RKO (cell line): ENCODE measurements around the gene CCL5.
"Not testable (repeated sequence)": the region's sequence is repeated elsewhere in the genome, so short reads cannot be mapped to it uniquely, and the experiment has no call there.

Experiments
- DNase-seq: peaks from one replicate; pipeline ENCODE4 v3.0.0-alpha.2; 2016; ENCODE audit warnings: low spot score

The CCL5 gene

DNA sequence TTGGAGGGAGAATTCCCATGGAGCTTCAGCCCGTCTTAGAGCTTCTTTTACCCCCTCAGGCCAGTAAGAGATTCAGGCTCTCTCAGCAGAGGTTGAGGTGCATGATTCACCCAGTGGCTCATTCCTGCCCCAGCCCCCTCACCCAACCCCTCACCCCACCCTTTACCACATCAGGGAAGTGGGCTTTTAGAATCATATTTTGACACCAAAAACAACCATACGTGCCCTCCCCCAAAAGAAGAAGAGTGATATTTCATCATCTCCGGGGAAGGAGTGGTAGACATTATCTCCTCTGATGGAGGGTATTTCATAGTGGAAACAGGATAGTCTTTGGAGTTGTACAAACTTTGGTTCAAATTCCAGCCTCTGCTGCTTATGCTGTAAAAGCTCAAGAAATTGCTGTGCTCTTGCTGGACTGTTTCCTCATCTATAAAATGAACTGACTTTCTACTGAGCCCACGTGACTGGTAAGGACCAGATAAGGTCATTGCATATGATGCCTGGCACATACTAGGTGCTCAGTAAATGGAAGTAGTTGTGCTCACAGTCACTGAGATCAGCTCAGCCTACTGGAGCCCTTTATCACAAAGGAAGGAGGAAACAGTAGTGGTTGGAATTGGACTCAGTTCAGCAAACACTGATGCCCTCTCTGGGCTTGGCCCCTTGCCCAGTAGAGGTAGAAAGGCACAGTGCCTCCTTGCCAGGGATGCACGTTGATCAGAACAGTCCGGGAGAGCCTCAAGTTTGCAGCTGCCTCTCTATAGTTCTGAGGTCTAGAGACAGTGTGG lies 18.3 kb upstream of the CCL5 start:
- DNase-seq = no peak

GRCh38 chr17:35897772-35898171 lies 17.6 kb upstream of the CCL5 start:
- DNase-seq = not testable (repeated sequence)

GRCh38 chr17:35895636-35896587 lies 15.8 kb upstream of the CCL5 start:
- no peak for DNase-seq

DNA sequence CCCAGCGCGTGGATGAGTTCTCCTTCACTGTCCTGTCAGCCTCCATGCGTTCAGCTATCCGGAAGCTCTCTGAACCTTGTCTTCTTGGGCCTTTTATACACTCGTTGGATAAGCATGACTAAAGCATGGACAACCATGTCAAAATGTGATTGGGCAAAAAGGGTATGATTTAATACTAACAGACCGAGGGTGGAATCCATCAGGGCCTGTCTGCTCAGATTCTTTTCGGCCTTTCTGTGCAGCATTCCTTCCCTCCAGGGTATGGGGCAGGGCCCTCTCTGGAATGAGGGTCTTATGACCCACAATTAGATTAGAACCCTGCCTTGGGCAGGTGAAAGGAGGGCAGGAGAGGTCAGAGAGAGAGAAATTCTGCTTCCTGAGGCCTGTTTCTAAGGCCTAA lies 14.0 kb upstream of the CCL5 start:
- no peak for DNase-seq

GRCh38 chr17:35893751-35894150 lies 13.6 kb upstream of the CCL5 start:
- no peak for DNase-seq

GRCh38 chr17:35892091-35893035 lies 12.2 kb upstream of the CCL5 start:
- DNase-seq = no peak

- DNase-seq = no peak
Measured at GRCh38 chr17:35891269-35891668, 11.1 kb upstream of the CCL5 start.

DNA sequence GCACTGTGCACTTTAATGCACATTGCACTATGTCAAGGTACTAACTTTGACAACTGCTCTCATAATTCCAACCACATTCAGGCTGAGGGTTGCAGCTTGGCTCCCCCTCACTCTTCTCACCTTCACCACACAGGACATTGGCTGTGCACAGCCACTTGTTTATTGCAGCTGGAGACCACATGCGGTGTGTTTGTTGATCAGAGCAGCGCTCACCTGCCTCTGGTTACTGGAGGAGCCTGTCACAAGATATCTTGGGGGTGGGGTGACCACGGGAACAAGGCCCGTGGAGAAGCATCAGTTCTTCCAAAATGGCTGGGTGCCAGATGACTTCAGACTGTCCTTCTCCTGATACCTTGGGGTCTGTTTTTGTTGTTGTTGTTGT lies 10.6 kb upstream of the CCL5 start:
- no peak for DNase-seq

GRCh38 chr17:35889818-35890773 lies 9.9 kb upstream of the CCL5 start:
- no peak for DNase-seq

GRCh38 chr17:35889241-35889640 lies 9.1 kb upstream of the CCL5 start:
- DNase-seq = no peak

DNA sequence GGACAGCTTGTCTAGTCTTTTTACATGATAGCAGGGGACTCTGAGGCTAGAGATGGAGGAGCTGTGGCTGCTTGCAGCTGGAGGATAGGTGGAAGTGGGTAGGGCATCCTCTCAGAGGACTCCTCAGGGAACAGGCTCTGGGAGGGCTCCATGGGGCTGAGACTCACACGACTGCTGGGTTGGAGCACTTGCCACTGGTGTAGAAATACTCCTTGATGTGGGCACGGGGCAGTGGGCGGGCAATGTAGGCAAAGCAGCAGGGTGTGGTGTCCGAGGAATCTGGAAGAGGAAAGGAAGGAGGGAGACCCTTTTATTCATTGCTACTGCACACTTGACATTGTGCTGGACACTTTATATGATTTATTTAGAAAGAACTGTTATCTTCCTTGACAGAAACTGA lies 1.8 kb downstream of the CCL5 start:
- no peak for DNase-seq

- DNase-seq = no peak
Measured at GRCh38 chr17:35877345-35878029, 2.7 kb downstream of the CCL5 start.

DNA sequence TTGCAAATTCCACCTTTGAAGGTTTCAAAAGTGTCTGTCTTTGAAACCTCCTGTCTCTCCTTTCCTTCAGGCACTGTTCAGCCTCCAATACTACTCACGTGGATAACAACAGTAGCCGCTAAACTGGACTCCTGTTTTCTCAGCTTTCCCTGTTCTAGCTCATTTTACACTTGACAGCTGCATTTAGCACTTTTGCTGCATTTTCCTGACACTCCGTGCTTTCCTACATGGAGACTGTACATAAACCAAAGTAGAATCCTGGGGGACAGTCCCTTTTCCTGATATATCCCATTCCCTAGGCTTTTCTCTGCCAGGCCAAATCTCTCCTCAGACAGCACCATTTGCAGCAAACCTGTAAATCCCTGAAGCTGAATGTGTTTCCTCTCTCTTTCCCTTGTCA lies 3.6 kb downstream of the CCL5 start:
- no peak for DNase-seq

DNA sequence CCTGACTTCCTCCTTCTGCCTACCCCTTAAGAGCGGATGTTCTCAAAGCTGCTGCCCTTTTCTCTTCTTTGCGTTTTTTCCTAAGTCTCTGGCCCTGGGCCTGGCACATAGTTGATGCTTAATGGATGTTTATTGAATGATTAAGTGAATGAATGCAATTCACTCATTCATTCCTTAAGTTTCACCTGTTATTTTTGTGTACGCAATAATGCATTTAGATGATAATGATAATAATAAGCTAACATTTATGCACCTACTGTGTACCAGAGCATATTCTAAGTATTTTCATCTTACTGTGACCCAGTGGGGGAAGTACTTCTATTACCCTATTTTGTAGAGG lies 4.4 kb downstream of the CCL5 start:
- DNase-seq = no peak

DNA sequence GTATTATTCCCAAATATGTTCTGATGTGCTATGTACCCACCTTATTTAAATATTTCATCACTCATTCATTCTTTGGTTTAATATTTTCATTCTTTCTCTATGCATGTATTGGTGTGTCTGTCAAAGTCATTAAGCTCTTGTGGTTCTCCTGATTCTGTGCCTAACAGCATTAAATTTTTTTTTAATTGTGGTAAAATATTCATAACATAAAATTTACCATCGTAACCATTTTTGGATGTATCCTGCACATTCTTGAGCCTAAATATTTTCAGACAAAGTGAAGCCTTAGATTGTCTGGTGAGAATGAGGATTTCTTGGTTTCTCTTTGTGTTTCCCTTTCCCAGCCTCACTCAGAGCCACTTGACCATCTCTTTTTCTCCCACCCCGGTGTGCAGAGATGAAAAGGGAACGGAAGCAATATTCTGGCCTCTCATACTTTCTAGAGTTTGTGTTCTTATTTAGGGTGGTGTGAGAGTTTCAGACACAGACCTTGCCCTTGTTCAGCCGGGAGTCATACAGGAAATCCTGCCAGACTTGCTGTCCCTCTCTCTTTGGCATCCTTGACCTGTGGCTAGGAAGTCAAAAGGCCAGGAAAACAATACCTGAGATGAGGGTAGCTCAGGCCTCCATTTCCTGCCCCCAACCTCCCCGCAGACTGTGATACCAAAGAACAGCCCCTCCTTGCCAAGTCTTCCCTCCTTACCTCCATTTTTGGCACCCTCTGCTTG lies 4.9 kb downstream of the CCL5 start:
- DNase-seq = no peak

GRCh38 chr17:35872196-35872980 lies 7.8 kb downstream of the CCL5 start:
- DNase-seq = no peak

DNA sequence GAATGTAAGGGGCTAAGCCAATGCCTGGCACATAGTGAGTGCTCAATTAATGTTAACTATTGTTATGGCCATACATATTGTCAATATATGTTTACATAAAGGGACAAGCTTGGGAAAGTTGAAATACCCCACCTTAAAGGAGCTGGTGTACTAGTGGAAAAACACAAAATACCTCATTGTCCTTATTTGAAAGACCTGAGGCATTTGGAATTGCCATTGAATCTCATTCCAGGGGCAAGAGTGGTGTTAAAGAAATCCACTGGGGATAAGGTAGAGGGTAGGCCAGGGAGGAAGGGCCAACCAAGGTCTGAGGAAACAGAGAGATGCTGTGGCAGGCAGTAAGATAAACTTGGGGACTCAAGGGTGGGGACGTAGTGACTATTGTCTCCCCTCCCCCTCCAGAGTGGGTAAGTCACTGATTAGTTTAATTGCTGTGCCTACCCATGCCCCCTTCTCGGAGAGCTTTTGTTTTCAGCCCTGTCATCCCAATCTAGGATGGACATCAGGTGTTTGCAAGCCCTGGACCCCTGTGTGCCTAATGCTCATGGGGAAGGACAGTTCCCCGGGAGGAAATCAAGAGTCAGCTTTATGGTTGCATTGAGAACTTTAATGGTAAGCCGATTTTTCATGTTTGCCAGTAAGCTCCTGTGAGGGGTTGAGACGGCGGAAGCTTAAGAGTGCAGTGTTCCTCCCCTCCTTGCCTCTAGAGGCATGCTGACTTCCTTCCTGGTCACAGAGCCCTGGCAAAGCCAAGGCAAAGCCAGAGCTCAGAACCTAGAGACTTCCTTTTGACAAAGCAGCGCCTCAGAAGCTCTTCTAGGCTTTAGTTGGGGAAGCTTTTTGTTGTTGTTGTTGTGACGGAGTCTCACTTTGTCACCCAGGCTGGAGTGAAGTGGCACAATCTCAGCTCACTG lies 9.0 kb downstream of the CCL5 start:
- no peak for DNase-seq

DNA sequence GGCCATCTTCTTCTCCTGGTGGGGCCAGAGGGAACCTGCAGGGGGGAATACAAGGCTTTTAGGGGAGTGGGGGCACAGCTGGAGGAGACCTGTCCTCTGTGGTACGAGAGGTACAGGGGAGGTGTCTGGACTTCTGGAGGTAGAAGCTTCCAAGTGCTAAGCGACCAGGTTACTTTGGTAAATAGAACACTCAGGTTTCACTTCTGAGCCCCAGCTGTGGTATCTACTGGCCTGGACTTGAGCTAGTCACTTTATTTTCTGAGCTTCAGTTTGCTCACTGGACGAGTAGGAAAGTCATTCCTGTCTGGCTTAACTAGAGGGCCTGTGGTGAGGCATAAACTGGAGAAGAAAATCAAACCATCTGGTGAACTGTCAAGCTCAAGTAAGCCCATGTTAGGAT lies 11.4 kb downstream of the CCL5 start, which contains the start of gene HEATR9:
Gene HEATR9, minus strand, starts transcription at position 155 of the 400 bp plus-strand sequence. Its CDS starts 149 bp downstream, at position 6.
- no peak for DNase-seq
